Islet precursor cell (in vitro differentiated cells): ENCODE results near the gene IRX4.

Experiments used
- DNase-seq: peaks from one replicate; pipeline ENCODE4 v3.0.0-alpha.2; 2018

IRX4 gene

DNA sequence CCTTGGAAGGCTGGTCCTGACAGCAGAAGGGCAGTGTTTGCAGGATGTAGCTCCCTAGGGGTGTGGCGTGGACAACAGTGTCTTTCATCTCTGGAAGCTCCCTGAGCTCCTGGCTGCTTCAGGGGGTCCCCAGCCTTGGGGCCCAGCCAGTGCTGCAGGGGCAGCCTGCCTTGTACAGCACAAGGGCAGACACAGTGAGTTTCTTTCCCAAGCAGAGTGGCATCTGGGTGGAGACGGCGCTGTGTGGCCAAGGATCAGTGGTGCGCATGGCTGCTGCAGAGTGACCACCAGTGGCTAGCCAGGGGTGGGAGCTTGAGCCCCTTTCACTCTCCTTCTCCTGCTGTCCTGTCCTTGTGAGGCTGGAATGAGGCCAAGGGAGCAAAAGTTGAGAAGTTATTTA is 7.6 kb upstream of the IRX4 start:
- no peak for DNase-seq

GRCh38 chr5:1889321-1890065 is 6.8 kb upstream of the IRX4 start:
- DNase-seq, result no peak

DNA sequence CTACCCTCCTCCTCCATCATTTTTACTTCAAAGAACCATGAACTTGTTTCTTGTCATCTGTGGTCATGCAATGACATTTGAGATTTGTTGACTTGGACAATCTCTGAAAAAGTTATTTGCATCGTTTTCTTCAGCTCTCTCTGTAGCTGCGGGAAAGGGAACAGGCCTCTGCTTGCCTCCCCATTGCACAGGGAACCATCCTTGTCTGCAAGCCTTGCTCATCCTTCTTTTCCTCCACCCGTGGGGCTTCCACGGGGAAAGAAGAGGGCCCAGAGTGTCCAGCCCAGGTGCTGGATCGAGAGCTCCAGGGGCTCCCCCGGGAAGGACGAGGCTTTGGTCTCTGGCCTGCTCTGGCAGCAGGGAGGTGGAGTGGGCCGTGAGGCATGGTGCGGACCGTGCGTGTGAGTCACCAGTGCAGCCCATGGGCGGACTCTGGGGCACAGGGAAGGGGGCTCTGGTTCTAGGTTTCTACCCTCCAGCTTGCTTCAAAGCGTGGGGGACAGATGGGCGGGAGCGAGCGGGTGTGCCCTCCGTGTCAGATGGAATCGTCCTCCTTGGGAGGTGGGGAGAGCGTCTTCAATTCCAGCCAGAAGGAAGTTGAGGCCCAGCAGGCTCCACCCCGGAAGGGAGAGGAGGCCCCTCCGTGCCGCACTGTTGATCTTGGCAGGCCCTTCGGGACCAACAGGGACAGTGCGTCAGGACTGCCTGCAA is 6.0 kb upstream of the IRX4 start:
- DNase-seq, result no peak

GRCh38 chr5:1887588-1888360 is 5.0 kb upstream of the IRX4 start:
- DNase-seq, result no peak

GRCh38 chr5:1886846-1887587 is 4.3 kb upstream of the IRX4 start:
- DNase-seq, result no peak

GRCh38 chr5:1885868-1886845 is 3.4 kb upstream of the IRX4 start:
- DNase-seq, result no peak

DNA sequence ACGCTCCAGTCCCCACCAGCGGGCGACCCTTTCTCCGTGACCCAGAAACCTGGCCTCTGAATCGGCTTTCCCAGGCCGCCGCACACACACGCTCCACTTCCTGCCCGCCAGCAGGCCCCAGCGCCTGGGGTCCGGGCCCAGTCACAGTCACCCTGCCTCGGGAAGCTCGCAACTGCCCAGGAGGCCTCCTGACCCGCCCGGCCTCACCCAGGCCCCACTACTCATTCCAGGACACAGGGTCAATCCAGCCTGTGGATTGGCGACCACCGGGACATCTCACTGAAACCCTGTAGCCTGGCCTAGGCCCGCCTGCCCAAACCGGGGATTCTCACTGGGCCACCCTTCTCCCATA is 2.7 kb upstream of the IRX4 start:
- no peak for DNase-seq

DNA sequence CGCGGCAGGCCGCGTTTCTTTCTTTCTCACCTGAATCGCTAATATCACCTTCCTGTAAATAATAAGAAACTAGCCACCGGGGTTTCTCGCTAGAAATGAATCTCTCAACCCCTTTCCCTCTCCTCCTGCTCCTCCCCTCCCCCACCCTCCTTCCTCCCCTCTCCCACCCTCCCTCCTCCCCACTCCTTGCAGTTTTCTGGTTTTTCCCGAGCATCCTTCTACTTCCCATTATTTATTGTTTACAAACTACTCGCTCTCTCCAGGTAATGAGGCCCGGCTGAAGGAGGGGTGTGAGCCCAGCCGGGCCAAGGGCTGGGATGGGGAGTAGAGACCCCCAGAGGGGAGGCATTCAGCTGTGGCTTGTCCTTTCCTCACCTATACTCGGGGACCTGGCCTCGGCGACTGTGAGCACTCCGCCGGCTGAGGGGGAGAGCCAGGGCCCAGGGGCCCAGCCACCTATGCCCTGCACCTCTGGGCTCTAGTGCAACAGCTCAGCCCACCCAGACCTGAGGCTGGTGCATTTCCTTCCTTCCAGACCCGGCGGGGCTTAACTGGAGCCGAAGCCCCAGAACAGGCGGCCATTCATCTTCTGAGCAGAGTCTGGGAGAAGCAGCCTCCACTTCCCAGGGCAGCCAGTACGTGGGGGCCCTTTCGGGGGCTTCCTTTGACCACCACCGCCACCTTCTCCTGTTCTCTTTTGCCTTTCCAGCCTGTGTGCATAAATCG is 2.1 kb upstream of the IRX4 start:
- no peak for DNase-seq

GRCh38 chr5:1883925-1884677 is 1.4 kb upstream of the IRX4 start:
- no peak for DNase-seq

DNA sequence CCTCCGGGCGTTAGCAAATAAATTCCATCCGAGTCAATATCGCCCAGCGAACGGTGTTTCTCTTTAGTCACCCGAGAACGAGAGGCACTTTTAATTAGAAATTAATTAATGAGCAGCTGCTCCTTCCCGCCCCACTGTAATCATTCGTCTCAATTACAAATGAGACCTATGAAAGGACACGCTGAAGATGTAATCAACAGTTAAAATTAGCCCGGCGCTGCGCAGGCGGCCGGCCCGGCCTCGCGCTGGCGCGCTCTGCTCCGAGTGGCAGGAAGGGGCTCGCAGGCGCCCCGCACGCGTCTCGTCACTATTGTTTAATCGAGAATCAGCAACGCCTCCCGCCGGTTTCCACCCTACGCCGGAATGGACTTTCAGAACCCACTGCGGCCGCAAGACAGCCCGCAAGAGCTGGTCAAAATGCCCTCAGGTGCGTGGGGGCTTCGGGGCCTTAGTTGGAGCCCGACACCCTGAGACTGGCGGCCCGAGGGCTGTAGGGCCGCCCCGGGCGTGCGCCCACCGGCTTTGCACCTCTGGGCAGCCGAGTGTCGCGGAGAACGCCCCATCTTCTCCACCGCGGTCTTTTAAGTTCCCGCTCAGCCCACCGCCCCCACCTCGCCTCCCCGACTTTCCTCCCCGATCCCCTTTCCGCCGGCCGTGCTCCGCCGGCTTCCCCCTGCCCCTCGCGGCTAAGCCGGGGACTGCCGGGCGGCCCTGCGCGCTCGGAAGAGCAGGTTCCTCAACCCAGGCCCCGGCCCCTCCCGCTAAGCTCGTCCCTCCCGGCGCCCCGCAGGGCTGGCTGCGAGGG is 597 bp upstream of the IRX4 start:
- no peak for DNase-seq

DNA sequence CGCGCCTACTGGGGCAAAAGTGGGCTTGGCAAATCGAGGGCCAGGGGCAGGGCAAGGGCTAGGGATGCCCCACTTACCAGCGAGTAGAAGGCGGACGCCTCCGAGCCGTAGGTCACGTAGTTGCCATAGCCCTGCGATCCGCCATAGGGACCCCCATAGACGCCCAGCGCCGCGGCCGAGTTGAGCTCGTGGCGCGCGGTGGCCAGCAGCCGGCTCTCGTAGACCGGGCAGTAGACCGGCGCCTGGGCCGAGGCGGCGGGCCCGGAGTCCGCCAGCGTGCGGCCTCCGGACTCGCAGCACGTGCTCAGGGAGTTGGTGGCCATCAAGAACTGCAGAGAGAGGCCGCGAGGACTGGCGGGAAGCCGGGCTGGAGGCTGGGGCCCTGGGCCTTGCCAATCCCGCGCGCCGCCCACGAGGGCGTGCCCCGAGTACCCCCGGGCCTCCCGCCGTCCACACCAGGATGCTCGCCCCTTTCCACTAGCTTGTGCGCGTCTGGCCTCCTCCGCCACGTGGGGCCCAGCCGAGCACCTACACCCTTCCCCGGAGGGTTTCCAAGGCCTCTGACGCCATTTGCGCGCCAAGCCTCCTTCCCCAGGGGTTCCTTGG is 891 bp downstream of the IRX4 start:
- no peak for DNase-seq

- DNase-seq, result peak; percentile 82
Measured at GRCh38 chr5:1881098-1881572, 1.6 kb downstream of the IRX4 start.

DNA sequence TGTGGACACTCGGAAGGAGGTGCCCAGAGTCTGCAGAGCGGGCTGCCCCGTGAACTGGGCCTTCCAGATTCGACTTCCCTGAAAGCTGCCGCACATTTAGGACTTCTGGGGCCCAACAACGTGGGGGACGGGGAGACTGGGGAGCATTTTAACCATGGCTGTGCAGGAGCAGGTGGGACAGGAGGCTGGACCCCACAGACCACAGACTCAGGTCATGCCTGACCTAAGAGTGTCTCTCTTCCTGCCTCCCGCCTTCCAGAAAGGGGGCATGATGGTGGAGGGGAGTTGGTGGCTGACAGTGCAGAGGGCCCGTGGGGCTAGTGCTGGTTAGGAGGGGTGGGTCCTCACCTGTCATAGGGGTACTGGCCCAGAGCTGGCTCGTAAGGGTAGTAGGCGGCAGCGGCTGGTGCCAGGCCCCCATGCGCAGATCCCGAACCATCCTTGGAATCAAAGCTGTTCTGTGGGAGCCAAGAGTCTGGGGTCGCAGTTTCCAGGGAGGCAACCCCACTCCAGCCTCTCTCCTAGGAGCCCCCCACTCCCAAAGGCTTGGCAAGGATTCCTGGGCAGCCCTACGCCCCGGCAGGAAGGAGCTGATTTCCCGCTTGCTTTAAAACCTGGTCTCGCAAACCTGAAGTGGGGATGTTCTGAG is 2.2 kb downstream of the IRX4 start:
- DNase-seq, result no peak

GRCh38 chr5:1879292-1880263 is 3.1 kb downstream of the IRX4 start:
- no peak for DNase-seq

- DNase-seq, result no peak
Measured at GRCh38 chr5:1878050-1878849, 4.5 kb downstream of the IRX4 start.
